ENCODE data around the gene ZNF22.

DNA sequence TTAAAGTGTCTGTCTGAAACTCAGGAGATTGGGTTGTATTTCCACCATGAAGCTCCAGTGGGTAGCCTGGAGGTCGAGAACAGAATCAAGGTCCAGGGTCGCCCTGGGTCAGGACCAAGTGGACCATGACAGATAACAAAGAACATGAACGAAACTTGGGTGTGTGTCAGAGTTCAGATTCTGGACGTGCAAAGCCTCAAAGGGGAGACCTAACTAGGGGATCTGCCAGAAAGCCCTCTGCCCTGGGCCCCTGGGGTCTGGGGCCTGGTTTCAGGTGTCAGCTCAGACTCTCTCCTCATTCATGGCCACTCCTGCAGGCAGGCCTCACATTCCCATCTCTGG is 39.5 kb upstream of the ZNF22 start:
- TF ChIP-seq POLR2A (IDR thresholded peaks at IDR 0.05): no peak
- TF ChIP-seq, protein P1, sequence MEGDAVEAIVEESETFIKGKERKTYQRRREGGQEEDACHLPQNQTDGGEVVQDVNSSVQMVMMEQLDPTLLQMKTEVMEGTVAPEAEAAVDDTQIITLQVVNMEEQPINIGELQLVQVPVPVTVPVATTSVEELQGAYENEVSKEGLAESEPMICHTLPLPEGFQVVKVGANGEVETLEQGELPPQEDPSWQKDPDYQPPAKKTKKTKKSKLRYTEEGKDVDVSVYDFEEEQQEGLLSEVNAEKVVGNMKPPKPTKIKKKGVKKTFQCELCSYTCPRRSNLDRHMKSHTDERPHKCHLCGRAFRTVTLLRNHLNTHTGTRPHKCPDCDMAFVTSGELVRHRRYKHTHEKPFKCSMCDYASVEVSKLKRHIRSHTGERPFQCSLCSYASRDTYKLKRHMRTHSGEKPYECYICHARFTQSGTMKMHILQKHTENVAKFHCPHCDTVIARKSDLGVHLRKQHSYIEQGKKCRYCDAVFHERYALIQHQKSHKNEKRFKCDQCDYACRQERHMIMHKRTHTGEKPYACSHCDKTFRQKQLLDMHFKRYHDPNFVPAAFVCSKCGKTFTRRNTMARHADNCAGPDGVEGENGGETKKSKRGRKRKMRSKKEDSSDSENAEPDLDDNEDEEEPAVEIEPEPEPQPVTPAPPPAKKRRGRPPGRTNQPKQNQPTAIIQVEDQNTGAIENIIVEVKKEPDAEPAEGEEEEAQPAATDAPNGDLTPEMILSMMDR (IDR thresholded peaks at IDR 0.05): no peak
- TF ChIP-seq EP300 (IDR thresholded peaks at IDR 0.05): no peak
